ENCODE results near the gene SUMO4.

- TF ChIP-seq CTCF (IDR thresholded peaks at IDR 0.05) (no peak), FOXP1 (CRISPR knock-in tag; IDR thresholded peaks at IDR 0.05; ENCODE audit: borderline replicate concordance) (no peak), ATF1 (CRISPR knock-in tag; IDR thresholded peaks at IDR 0.05) (no peak), JUN (CRISPR knock-in tag; IDR thresholded peaks at IDR 0.05) (no peak), NR3C1 (CRISPR knock-in tag; conservative IDR thresholded peaks at IDR 0.05; ENCODE audit: low read depth) (no peak), TEAD4 (CRISPR knock-in tag; IDR thresholded peaks at IDR 0.05) (no peak), ATF2 (CRISPR knock-in tag; IDR thresholded peaks at IDR 0.05; ENCODE audit: borderline replicate concordance, low read depth) (no peak), ZBTB43 (CRISPR knock-in tag; IDR thresholded peaks at IDR 0.05) (no peak), MLX (CRISPR knock-in tag; IDR thresholded peaks at IDR 0.05) (no peak), SOX15 (CRISPR knock-in tag; IDR thresholded peaks at IDR 0.05) (no peak)
These were observed 15.6 kb upstream of the SUMO4 start for GRCh38 chr6:149384464-149384863.
